Measurements from ENCODE around the gene MMP14. TPM values are rescaled to one million over a fixed set of nuclear protein-coding genes. Genes with fewer than 3 reads are reported as not detected.

Gene MMP14
- total and polyA plus RNA-seq, 2 of the 13 experiments (the other 11 are each of a cell fraction or from before 2014, with no cell fraction given): 5.2 to 9.8 TPM

- H3K27ac ChIP-seq (ENCODE audit: extremely low read length, insufficient read depth, low read length): no peak overlapping the region
- no peak overlapping the region for H3K4me3 ChIP-seq (replicated peaks in 1 of 3; ENCODE audit: insufficient read depth in 1 of 3, low read depth in 2 of 3, low read length in 3 of 3)
- H3K9ac ChIP-seq (ENCODE audit: insufficient read depth, low read depth, low read length): no peak overlapping the region
- 39% methylated on average over 8 of the region's 8 CpGs for WGBS (ENCODE audit: low lambda C conversion rate)
- H2AFZ ChIP-seq (ENCODE audit: low read length): no peak overlapping the region
- no peaks in the 10 kb centered on the region for H3K79me2 ChIP-seq (ENCODE audit: insufficient read depth, low read length)
- in situ Hi-C loops (cut with HindIII; ENCODE audit: extremely low pct_ligation_motif_present, low pct_unique_long_range_greater_than_20kb) (no loop called here), intact Hi-C loops (cut with micrococcal nuclease; ENCODE audit: unreplicated experiment) (no loop called here)
- H3K27me3 ChIP-seq (ENCODE audit: control insufficient read depth in 1 of 2, insufficient read depth in 2 of 2, low read length in 2 of 2): no peaks in the 10 kb centered on the region
- CTCF ChIA-PET (ENCODE audit: low intra/inter-chr PET ratio, low total read pairs): no interaction called here
- H3K4me2 ChIP-seq (ENCODE audit: low read depth, low read length): no peak overlapping the region
- no peak for DNase-seq (ENCODE audit: low spot score)
- no peaks in the 10 kb centered on the region for H3K36me3 ChIP-seq (replicated peaks in 1 of 2; ENCODE audit: control insufficient read depth in 1 of 2, insufficient read depth in 2 of 2, low read length in 2 of 2)
- no peaks in the 10 kb centered on the region for H4K20me1 ChIP-seq (ENCODE audit: insufficient read depth, low read length)
- TF ChIP-seq ZNF646 (CRISPR knock-in tag; IDR thresholded peaks at IDR 0.05) (0 out of 2 replicates have a peak, but pooled peaks have one; percentile 19), MAFK (conservative IDR thresholded peaks at IDR 0.05 in 1 of 2, IDR thresholded peaks at IDR 0.05 in 1 of 2; ENCODE audit: low read length in 2 of 2) (peak; percentile 23 to 40; a peak in 2 of 4 replicates), NR2F1 (CRISPR knock-in tag; IDR thresholded peaks at IDR 0.05) (no peak)
- peaks cover 18% of the 10 kb centered on the region for H3K4me1 ChIP-seq (ENCODE audit: insufficient read depth, low read length)
- no peak for FAIRE-seq
- H3K9me3 ChIP-seq (ENCODE audit: low read length): no peaks in the 10 kb centered on the region
- BruUV-seq (replicated peaks): no TSS peak
- POLR2A ChIA-PET: no interaction called here
- no peak for ATAC-seq
These were observed 34.7 kb upstream of the MMP14 start for GRCh38 chr14:22801716-22802115.
